GM23338 (cell line): ENCODE data around the gene USP2. TPM values are rescaled to one million over a fixed set of nuclear protein-coding genes. Genes with fewer than 3 reads are reported as not detected.

Experiments
- ATAC-seq: fragments of 200-7000 bp; cut with Tn5 transposase; 3 replicates; pipeline ENCODE4 v1.9.1; 2020
- DNase-seq: peaks from one replicate; pipeline ENCODE4 v3.0.0-alpha.2; 2015; ENCODE audit warnings: low spot score
- H2AFZ ChIP-seq: fragments of 200-600 bp; sonication (generic); 2 replicates; pipeline ENCODE4 v1.8.0; 2016; ENCODE audit warnings: antibody characterized with exemption, mild to moderate bottlenecking, moderate library complexity
- H3F3A ChIP-seq: fragments of 200-600 bp; sonication (generic); replicated peaks from 2 replicates; pipeline ENCODE4 v1.8.0; 2017; ENCODE audit warnings: antibody characterized with exemption, mixed run types, low read depth
- H3K27ac ChIP-seq: fragments of 200-600 bp; sonication (generic); 2 replicates; pipeline ENCODE4 v1.6.1; 2016; ENCODE audit warnings: low read depth
- H3K27me3 ChIP-seq: fragments of 200-600 bp; sonication (generic); 2 replicates; pipeline ENCODE4 v1.8.0; 2016; ENCODE audit warnings: mild to moderate bottlenecking, mixed run types, moderate library complexity; ENCODE audit not compliant: insufficient read depth
- H3K36me3 ChIP-seq: fragments of 200-600 bp; sonication (generic); 2 replicates; pipeline ENCODE4 v1.8.0; 2016; ENCODE audit warnings: mild to moderate bottlenecking; ENCODE audit not compliant: insufficient read depth
- H3K4me1 ChIP-seq: fragments of 200-600 bp; sonication (generic); 2 replicates; pipeline ENCODE4 v1.8.0; 2016; ENCODE audit warnings: mild to moderate bottlenecking, moderate library complexity; ENCODE audit not compliant: insufficient read depth
- H3K4me2 ChIP-seq: fragments of 200-600 bp; sonication (generic); 2 replicates; pipeline ENCODE4 v1.7.1; 2017; ENCODE audit warnings: mixed run types
- H3K4me3 ChIP-seq: fragments of 200-600 bp; sonication (generic); 2 replicates; pipeline ENCODE4 v1.6.1; 2016; ENCODE audit warnings: mixed run types
- H3K79me2 ChIP-seq: fragments of 200-600 bp; sonication (generic); replicated peaks from 2 replicates; pipeline ENCODE4 v1.8.0; 2017; ENCODE audit warnings: mild to moderate bottlenecking; ENCODE audit not compliant: insufficient read depth
- H3K9me2 ChIP-seq: fragments of 200-600 bp; sonication (generic); 2 replicates; pipeline ENCODE4 v1.8.0; 2017; ENCODE audit not compliant: insufficient read depth
- H4K20me1 ChIP-seq: fragments of 200-600 bp; sonication (generic); replicated peaks from 2 replicates; pipeline ENCODE4 v1.8.0; 2017; ENCODE audit warnings: mild to moderate bottlenecking; ENCODE audit not compliant: insufficient read depth
- H3K27ac Mint-ChIP-seq: 2 replicates; pipeline ENCODE4 v1.8.0; 2020; ENCODE audit warnings: inconsistent platforms, mild to moderate bottlenecking, moderate library complexity, mixed read lengths
- H3K27me3 Mint-ChIP-seq: 3 replicates; pipeline ENCODE4 v1.8.0; 2022; ENCODE audit warnings: low read depth, mild to moderate bottlenecking, moderate library complexity, mixed read lengths, inconsistent platforms; ENCODE audit not compliant: insufficient read depth, poor library complexity
- H3K36me3 Mint-ChIP-seq: 3 replicates; pipeline ENCODE4 v1.8.0; 2021; ENCODE audit warnings: low read depth, mild to moderate bottlenecking, inconsistent platforms, moderate library complexity, mixed read lengths
- H3K4me1 Mint-ChIP-seq: 3 replicates; pipeline ENCODE4 v1.8.0; 2020; ENCODE audit warnings: mild to moderate bottlenecking, inconsistent platforms, mixed read lengths
- H3K4me3 Mint-ChIP-seq: 3 replicates; pipeline ENCODE4 v1.8.0; 2021; ENCODE audit warnings: moderate library complexity, mild to moderate bottlenecking, inconsistent platforms, mixed read lengths
- H3K9me3 Mint-ChIP-seq: 3 replicates; pipeline ENCODE4 v1.8.0; 2020; ENCODE audit warnings: moderate library complexity, mild to moderate bottlenecking, inconsistent platforms, mixed read lengths
- CREB1 ChIP-seq: fragments of 250-450 bp; sonication (Bioruptor Pico); IDR thresholded peaks from 2 replicates; pipeline ENCODE4 v1.5.0; 2020; ENCODE audit warnings: low read depth, mild to moderate bottlenecking, moderate library complexity
- EZH2 ChIP-seq: fragments of 200-600 bp; sonication (generic); IDR thresholded peaks from one replicate; pipeline ENCODE4 v1.8.0; 2017; ENCODE audit warnings: antibody characterized with exemption, mild to moderate bottlenecking, low read depth; ENCODE audit not compliant: unreplicated experiment
- EZH2phosphoT487 ChIP-seq: fragments of 200-600 bp; sonication (generic); IDR thresholded peaks from one replicate; pipeline ENCODE4 v1.8.1; 2018; ENCODE audit warnings: antibody characterized with exemption; ENCODE audit not compliant: unreplicated experiment
- JUNB ChIP-seq: IDR thresholded peaks from one replicate; pipeline ENCODE4 v1.6.1; 2016; ENCODE audit warnings: antibody characterized with exemption; ENCODE audit not compliant: unreplicated experiment
- NANOG ChIP-seq: IDR thresholded peaks from 2 replicates; pipeline ENCODE4 v1.6.1; 2016; ENCODE audit warnings: antibody characterized with exemption, borderline replicate concordance
- POLR2AphosphoS5 ChIP-seq: IDR thresholded peaks from 2 replicates; pipeline ENCODE4 v1.6.1; 2016; ENCODE audit warnings: antibody characterized with exemption, low read depth
- STAT1 ChIP-seq: IDR thresholded peaks from one replicate; pipeline ENCODE4 v1.6.1; 2016; ENCODE audit warnings: antibody characterized with exemption; ENCODE audit not compliant: unreplicated experiment
- ZNF114 ChIP-seq: fragments of 250-450 bp; sonication (Bioruptor Pico); IDR thresholded peaks from 2 replicates; pipeline ENCODE4 v1.5.0; 2020; ENCODE audit warnings: mild to moderate bottlenecking, moderate library complexity
- ZNF331 ChIP-seq: fragments of 250-450 bp; sonication (Bioruptor Pico); IDR thresholded peaks from 2 replicates; pipeline ENCODE4 v1.5.0; 2020; ENCODE audit warnings: low read depth, mild to moderate bottlenecking, moderate library complexity
- polyA plus RNA-seq: library from polyadenylated mRNA; unstranded; fragments of >200 nt; fragmentation: Nextera tagmentation; extraction: Ambion mirVana; gene quantifications from 2 replicates; pipeline ENCODE4 v1.2.1, GENCODE V29; 2016
- total RNA-seq: library from RNA; depleted of rRNA; stranded (reverse); fragments of >200 nt; shearing (Covaris generic); gene quantifications from 2 replicates; pipeline ENCODE4 v1.2.3, GENCODE V29; 2014
- TF ChIP-seq, protein P1 (sequence below), 2 experiments: fragments of 200-600 bp in 1 of 2; sonication (generic) in 1 of 2; conservative IDR thresholded peaks; 2 replicates each; pipeline versions ENCODE4 v1.5.1 to v1.6.1; 2016 to 2017; ENCODE audit warnings: antibody characterized with exemption in 2 of 2, low read depth in 2 of 2, mild to moderate bottlenecking in 2 of 2, moderate library complexity in 1 of 2
- TF ChIP-seq, protein P2 (sequence below): fragments of 250-450 bp; sonication (Bioruptor Pico); IDR thresholded peaks from 2 replicates; pipeline ENCODE4 v1.5.0; 2020; ENCODE audit warnings: mild to moderate bottlenecking, moderate library complexity
- TF ChIP-seq, protein P3 (sequence below): IDR thresholded peaks from 2 replicates; pipeline ENCODE4 v1.6.1; 2016; ENCODE audit warnings: antibody characterized with exemption

Gene USP2
- total and polyA plus RNA-seq, 2 experiments from 2014 or later = 4.9 to 5.0 TPM

DNA sequence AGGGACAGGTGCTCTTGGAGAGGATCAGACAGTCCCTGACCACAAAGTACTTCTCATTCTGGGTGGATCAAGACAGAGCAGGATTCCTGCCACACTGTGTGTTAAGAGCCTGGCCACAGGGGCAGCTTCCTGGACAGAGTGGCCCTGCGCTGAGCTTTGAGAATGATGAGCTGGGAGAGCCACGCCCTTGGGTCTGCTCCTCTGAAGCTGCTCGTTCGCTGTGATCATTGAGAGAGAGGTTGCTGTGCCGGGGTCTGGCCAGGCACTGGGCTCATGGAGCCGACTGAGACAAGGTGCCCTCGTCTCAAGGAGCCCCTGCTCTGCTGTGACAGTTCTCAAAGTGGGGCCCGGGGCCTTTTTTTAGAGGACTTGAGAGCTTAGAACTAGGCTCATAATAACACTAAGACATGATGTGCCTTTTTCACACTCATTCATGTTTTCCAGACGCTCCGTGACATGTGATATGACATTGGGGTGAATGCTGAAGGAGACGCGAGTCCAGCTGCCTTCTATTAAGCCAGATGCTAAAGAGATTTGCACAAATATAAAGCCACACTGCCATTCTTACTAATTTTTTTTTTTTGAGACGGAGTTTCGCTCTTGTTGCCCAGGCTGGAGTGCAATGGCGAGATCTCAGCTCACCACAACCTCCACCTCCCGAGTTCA, 33.4 kb downstream of the USP2 start (continued):
- TF ChIP-seq EZH2phosphoT487 = no peak

DNA sequence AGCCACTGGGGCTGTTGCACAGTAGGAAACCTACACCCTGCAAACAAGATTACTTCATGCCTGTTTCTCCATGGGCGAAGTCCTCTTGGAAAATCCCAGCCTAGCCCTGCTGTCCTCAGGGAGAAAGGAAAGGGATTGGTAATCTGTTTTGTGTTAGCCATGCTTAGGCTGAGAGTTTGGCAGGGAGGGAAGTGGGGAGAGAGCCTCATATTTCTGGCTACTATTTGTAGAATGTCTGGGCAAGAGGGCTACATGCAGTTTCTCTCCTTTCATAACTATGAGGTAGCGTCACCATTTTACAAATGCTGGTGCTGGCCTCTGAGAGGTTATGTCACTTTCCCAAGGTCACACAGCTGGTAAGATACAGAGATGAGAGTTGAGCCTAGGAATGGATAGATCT, 34.2 kb downstream of the USP2 start:
- no peaks in the 10 kb centered on the region for H3K4me1 ChIP-seq
- Mint-ChIP-seq H3K36me3 (no peaks in the 10 kb centered on the region; the same call in 2 of the 3 replicates), H3K27ac (no peak overlapping the region), H3K9me3 (no peaks in the 10 kb centered on the region), H3K27me3 (peaks cover 16% of the 10 kb centered on the region), H3K4me3 (no peak overlapping the region), H3K4me1 (peaks cover 5% of the 10 kb centered on the region; the same call in 1 of the 3 replicates)
- H3K4me2 ChIP-seq = no peak overlapping the region
- no peaks in the 10 kb centered on the region for H3K9me2 ChIP-seq
- no peaks in the 10 kb centered on the region for H3K36me3 ChIP-seq
- no peaks in the 10 kb centered on the region for H3F3A ChIP-seq
- DNase-seq (no peak), ATAC-seq (no peak)
- no peak for TF ChIP-seq STAT1
- TF ChIP-seq, protein P1, sequence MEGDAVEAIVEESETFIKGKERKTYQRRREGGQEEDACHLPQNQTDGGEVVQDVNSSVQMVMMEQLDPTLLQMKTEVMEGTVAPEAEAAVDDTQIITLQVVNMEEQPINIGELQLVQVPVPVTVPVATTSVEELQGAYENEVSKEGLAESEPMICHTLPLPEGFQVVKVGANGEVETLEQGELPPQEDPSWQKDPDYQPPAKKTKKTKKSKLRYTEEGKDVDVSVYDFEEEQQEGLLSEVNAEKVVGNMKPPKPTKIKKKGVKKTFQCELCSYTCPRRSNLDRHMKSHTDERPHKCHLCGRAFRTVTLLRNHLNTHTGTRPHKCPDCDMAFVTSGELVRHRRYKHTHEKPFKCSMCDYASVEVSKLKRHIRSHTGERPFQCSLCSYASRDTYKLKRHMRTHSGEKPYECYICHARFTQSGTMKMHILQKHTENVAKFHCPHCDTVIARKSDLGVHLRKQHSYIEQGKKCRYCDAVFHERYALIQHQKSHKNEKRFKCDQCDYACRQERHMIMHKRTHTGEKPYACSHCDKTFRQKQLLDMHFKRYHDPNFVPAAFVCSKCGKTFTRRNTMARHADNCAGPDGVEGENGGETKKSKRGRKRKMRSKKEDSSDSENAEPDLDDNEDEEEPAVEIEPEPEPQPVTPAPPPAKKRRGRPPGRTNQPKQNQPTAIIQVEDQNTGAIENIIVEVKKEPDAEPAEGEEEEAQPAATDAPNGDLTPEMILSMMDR (conservative IDR thresholded peaks at IDR 0.05; ENCODE audit: low read depth in 2 of 2) = no peak
- no peak overlapping the region for H2AFZ ChIP-seq
- no peaks in the 10 kb centered on the region for H4K20me1 ChIP-seq
- H3K4me3 ChIP-seq = no peak overlapping the region
- no peaks in the 10 kb centered on the region for H3K79me2 ChIP-seq
- H3K27me3 ChIP-seq = peaks cover 11% of the 10 kb centered on the region
- no peak overlapping the region for H3K27ac ChIP-seq

DNA sequence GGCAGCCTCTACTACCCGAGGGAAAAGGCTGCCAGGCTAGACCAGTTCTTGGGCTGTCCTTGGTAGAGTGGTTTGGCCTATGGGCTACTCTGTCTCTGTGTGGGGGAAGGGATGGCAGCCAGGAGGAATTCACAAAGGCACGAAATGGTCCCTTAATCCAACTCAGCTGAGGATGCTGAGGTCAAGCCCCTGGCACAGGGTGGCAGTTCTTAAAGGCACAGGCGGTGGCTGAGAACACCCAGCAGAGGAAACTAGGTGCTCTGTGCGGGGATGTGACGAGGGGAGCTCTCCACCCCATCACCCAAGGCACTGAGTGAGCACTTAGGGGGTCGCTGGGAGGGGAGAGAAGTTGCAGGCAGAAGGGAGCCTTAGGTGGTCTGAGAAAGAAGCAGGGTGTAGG, 34.9 kb downstream of the USP2 start, which contains the start of gene MFRP:
Gene MFRP (minus strand): TSS at position 101 of the 400 bp plus-strand sequence. CDS start 192 bp downstream, outside the sequence.
- no peak within 1 kb of the TSS for H3K4me2 ChIP-seq
- no peak within 1 kb of the TSS for H3K27ac Mint-ChIP-seq
- TF ChIP-seq, protein P2, sequence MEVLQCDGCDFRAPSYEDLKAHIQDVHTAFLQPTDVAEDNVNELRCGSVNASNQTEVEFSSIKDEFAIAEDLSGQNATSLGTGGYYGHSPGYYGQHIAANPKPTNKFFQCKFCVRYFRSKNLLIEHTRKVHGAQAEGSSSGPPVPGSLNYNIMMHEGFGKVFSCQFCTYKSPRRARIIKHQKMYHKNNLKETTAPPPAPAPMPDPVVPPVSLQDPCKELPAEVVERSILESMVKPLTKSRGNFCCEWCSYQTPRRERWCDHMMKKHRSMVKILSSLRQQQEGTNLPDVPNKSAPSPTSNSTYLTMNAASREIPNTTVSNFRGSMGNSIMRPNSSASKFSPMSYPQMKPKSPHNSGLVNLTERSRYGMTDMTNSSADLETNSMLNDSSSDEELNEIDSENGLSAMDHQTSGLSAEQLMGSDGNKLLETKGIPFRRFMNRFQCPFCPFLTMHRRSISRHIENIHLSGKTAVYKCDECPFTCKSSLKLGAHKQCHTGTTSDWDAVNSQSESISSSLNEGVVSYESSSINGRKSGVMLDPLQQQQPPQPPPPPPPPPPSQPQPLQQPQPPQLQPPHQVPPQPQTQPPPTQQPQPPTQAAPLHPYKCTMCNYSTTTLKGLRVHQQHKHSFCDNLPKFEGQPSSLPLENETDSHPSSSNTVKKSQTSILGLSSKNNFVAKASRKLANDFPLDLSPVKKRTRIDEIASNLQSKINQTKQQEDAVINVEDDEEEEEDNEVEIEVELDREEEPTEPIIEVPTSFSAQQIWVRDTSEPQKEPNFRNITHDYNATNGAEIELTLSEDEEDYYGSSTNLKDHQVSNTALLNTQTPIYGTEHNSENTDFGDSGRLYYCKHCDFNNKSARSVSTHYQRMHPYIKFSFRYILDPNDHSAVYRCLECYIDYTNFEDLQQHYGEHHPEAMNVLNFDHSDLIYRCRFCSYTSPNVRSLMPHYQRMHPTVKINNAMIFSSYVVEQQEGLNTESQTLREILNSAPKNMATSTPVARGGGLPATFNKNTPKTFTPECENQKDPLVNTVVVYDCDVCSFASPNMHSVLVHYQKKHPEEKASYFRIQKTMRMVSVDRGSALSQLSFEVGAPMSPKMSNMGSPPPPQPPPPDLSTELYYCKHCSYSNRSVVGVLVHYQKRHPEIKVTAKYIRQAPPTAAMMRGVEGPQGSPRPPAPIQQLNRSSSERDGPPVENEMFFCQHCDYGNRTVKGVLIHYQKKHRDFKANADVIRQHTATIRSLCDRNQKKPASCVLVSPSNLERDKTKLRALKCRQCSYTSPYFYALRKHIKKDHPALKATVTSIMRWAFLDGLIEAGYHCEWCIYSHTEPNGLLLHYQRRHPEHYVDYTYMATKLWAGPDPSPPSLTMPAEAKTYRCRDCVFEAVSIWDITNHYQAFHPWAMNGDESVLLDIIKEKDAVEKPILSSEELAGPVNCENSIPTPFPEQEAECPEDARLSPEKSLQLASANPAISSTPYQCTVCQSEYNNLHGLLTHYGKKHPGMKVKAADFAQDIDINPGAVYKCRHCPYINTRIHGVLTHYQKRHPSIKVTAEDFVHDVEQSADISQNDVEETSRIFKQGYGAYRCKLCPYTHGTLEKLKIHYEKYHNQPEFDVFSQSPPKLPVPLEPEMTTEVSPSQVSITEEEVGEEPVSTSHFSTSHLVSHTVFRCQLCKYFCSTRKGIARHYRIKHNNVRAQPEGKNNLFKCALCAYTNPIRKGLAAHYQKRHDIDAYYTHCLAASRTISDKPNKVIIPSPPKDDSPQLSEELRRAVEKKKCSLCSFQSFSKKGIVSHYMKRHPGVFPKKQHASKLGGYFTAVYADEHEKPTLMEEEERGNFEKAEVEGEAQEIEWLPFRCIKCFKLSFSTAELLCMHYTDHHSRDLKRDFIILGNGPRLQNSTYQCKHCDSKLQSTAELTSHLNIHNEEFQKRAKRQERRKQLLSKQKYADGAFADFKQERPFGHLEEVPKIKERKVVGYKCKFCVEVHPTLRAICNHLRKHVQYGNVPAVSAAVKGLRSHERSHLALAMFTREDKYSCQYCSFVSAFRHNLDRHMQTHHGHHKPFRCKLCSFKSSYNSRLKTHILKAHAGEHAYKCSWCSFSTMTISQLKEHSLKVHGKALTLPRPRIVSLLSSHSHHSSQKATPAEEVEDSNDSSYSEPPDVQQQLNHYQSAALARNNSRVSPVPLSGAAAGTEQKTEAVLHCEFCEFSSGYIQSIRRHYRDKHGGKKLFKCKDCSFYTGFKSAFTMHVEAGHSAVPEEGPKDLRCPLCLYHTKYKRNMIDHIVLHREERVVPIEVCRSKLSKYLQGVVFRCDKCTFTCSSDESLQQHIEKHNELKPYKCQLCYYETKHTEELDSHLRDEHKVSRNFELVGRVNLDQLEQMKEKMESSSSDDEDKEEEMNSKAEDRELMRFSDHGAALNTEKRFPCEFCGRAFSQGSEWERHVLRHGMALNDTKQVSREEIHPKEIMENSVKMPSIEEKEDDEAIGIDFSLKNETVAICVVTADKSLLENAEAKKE (CRISPR knock-in tag) = no peak
- TF ChIP-seq JUNB (no peak), CREB1 (no peak), EZH2 (no peak), EZH2phosphoT487 (no peak), ZNF331 (CRISPR knock-in tag) (no peak), ZNF114 (CRISPR knock-in tag) (no peak), NANOG (no peak), POLR2AphosphoS5 (no peak)
- TF ChIP-seq, protein P3, sequence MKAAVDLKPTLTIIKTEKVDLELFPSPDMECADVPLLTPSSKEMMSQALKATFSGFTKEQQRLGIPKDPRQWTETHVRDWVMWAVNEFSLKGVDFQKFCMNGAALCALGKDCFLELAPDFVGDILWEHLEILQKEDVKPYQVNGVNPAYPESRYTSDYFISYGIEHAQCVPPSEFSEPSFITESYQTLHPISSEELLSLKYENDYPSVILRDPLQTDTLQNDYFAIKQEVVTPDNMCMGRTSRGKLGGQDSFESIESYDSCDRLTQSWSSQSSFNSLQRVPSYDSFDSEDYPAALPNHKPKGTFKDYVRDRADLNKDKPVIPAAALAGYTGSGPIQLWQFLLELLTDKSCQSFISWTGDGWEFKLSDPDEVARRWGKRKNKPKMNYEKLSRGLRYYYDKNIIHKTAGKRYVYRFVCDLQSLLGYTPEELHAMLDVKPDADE = no peak

More for the DNA sequence above, 34.9 kb downstream of the USP2 start, which contains the start of gene MFRP:
- no peaks in the 10 kb centered on the region for H3K9me3 Mint-ChIP-seq
- H2AFZ ChIP-seq = no peak within 1 kb of the TSS
- H3K9me2 ChIP-seq = no peaks in the 10 kb centered on the region
- H3K27me3 Mint-ChIP-seq = peaks cover 21% of the 10 kb centered on the region
- H3K4me3 ChIP-seq = no peak within 1 kb of the TSS
- DNase-seq = no peak
- H3K27me3 ChIP-seq = peaks cover 17% of the 10 kb centered on the region
- H3F3A ChIP-seq = no peaks in the 10 kb centered on the region
- no peaks in the 10 kb centered on the region; the same call in 2 of the 3 replicates for H3K36me3 Mint-ChIP-seq
- peaks cover 9% of the 10 kb centered on the region; the same call in 2 of the 3 replicates for H3K4me1 Mint-ChIP-seq
- ATAC-seq = no peak
- H3K36me3 ChIP-seq = no peaks in the 10 kb centered on the region
- H3K27ac ChIP-seq = no peak within 1 kb of the TSS
- H4K20me1 ChIP-seq = no peaks in the 10 kb centered on the region
- H3K4me3 Mint-ChIP-seq = no peak within 1 kb of the TSS
- no peaks in the 10 kb centered on the region for H3K79me2 ChIP-seq
- no peaks in the 10 kb centered on the region for H3K4me1 ChIP-seq
